ENCODE measurements around the gene VIPAS39. TPM values are rescaled to one million over a fixed set of nuclear protein-coding genes. Genes with fewer than 3 reads are reported as not detected.

The VIPAS39 gene
- total and polyA plus RNA-seq, 9 of the 15 experiments (the other 6 are each of a cell fraction or from before 2014, with no cell fraction given), result 5.7 to 25.6 (median 9.9) TPM

GRCh38 chr14:77473921-77474320 is 16.5 kb upstream of the VIPAS39 start (continued):
- TF ChIP-seq RNF219 (CRISPR knock-in tag; IDR thresholded peaks at IDR 0.05) (no peak), SMARCA5 (IDR thresholded peaks at IDR 0.05) (no peak), FOXK1 (CRISPR knock-in tag; IDR thresholded peaks at IDR 0.05; ENCODE audit: borderline replicate concordance) (no peak), TBP (optimal IDR thresholded peaks at IDR 0.05; ENCODE audit: low read depth, low read length) (no peak)

DNA sequence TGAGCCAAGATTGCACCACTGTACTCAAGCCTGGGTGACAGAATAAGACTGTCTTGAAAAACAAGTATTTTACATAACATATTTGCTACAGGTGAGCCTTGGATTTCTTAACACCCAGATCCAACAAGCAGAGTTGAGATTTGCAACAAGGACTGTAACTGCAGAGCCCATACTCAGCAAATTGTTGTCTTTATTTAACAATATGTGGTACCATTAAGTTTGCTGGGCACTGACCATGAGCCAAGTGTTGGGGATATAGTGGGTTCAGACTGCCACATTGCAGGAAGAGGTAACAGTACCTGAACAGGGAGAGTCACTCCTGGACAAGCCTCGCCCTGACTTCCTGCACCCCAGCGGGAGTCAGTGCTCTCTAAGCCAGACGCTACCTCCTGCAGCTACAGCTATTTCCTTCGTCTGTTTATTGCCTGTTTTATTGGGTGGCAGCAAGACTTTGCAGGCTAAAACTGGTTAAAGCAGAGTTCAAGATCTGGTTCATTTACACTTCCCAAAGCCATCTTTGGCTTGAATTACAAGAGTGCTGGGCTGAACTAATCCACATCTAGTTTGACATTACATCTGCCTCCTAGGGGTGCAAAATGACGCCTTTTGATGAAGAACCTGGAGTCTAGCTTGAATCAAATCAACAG is 12.9 kb upstream of the VIPAS39 start:
- H3K9ac ChIP-seq (ENCODE audit: insufficient read depth in 1 of 2, low read depth in 2 of 2, low read length in 2 of 2), result no peak overlapping the region
- TF ChIP-seq ZNF253 (CRISPR knock-in tag; conservative IDR thresholded peaks at IDR 0.05) (no peak), NFE2 (IDR thresholded peaks at IDR 0.05; ENCODE audit: low read depth) (no peak), ZBTB2 (IDR thresholded peaks at IDR 0.05) (no peak), SIN3B (IDR thresholded peaks at IDR 0.05; ENCODE audit: low read depth) (no peak), POLR2G (IDR thresholded peaks at IDR 0.05; ENCODE audit: low read depth, low read length) (no peak), ZNF696 (CRISPR knock-in tag; conservative IDR thresholded peaks at IDR 0.05) (no peak), GATA2 (CRISPR knock-in tag; IDR thresholded peaks at IDR 0.05) (no peak)
- TF ChIP-seq, protein P1, sequence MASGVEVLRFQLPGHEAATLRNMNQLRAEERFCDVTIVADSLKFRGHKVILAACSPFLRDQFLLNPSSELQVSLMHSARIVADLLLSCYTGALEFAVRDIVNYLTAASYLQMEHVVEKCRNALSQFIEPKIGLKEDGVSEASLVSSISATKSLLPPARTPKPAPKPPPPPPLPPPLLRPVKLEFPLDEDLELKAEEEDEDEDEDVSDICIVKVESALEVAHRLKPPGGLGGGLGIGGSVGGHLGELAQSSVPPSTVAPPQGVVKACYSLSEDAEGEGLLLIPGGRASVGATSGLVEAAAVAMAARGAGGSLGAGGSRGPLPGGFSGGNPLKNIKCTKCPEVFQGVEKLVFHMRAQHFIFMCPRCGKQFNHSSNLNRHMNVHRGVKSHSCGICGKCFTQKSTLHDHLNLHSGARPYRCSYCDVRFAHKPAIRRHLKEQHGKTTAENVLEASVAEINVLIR (CRISPR knock-in tag; IDR thresholded peaks at IDR 0.05), result no peak
- TF ChIP-seq, protein P2, sequence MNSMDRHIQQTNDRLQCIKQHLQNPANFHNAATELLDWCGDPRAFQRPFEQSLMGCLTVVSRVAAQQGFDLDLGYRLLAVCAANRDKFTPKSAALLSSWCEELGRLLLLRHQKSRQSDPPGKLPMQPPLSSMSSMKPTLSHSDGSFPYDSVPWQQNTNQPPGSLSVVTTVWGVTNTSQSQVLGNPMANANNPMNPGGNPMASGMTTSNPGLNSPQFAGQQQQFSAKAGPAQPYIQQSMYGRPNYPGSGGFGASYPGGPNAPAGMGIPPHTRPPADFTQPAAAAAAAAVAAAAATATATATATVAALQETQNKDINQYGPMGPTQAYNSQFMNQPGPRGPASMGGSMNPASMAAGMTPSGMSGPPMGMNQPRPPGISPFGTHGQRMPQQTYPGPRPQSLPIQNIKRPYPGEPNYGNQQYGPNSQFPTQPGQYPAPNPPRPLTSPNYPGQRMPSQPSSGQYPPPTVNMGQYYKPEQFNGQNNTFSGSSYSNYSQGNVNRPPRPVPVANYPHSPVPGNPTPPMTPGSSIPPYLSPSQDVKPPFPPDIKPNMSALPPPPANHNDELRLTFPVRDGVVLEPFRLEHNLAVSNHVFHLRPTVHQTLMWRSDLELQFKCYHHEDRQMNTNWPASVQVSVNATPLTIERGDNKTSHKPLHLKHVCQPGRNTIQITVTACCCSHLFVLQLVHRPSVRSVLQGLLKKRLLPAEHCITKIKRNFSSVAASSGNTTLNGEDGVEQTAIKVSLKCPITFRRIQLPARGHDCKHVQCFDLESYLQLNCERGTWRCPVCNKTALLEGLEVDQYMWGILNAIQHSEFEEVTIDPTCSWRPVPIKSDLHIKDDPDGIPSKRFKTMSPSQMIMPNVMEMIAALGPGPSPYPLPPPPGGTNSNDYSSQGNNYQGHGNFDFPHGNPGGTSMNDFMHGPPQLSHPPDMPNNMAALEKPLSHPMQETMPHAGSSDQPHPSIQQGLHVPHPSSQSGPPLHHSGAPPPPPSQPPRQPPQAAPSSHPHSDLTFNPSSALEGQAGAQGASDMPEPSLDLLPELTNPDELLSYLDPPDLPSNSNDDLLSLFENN (IDR thresholded peaks at IDR 0.05; ENCODE audit: low read depth in 2 of 2, low read length in 2 of 2), result no peak

More for the DNA sequence above, 12.9 kb upstream of the VIPAS39 start:
- POLR2A ChIA-PET, result interaction anchor here (2.2 kb wide), 1 partner anchor 12 kb away, joined by 7 read pairs; the partner anchor contains the start of genes AHSA1 and VIPAS39
- ATAC-seq (no peak), DNase-seq (ENCODE audit: extremely low read depth in 1 of 4, low spot score in 3 of 4) (no peak), FAIRE-seq (no peak)
- Histone ChIP-seq H2AFZ (ENCODE audit: low read depth, low read length) (no peak overlapping the region), H3K36me3 (ENCODE audit: control insufficient read depth, insufficient read depth, low read length) (peaks cover 35% of the 10 kb centered on the region; the same call in 2 of the 3 replicates), H3K9me1 (ENCODE audit: control insufficient read depth, insufficient read depth, low read length) (no peaks in the 10 kb centered on the region), H3K27ac (ENCODE audit: extremely low read depth, low read depth, low read length) (no peak overlapping the region), H3K79me2 (ENCODE audit: control insufficient read depth, insufficient read depth, low read length) (no peaks in the 10 kb centered on the region), H3K27me3 (ENCODE audit: control insufficient read depth in 2 of 2, insufficient read depth in 2 of 2, low read length in 2 of 2) (peaks cover 6 to 22% of the 10 kb centered on the region in 2 experiments; a peak in 4 of 5 replicates), H3K4me1 (replicated peaks in 1 of 2; ENCODE audit: control insufficient read depth in 2 of 2, insufficient read depth in 2 of 2, low read length in 2 of 2) (peaks cover 0 to 2% of the 10 kb centered on the region in 2 experiments; a peak in 1 of 5 replicates), H3K9me3 (replicated peaks; ENCODE audit: control insufficient read depth, insufficient read depth, low read depth, low read length) (no peaks in the 10 kb centered on the region), H4K20me1 (replicated peaks; ENCODE audit: control insufficient read depth, insufficient read depth, low read length) (no peaks in the 10 kb centered on the region), H3K4me3 (no peak overlapping the region), H3K4me2 (ENCODE audit: insufficient read depth, low read length) (no peak overlapping the region)
- in situ Hi-C loops (cut with MboI) (no loop called here), intact Hi-C loops (cut with micrococcal nuclease) (no loop called here)
- CTCF ChIA-PET (ENCODE audit: low intra/inter-chr PET ratio), result no interaction called here
- BruUV-seq (replicated peaks), result no TSS peak
- WGBS (ENCODE audit: insufficient coverage, low coverage, missing lambda C conversion rate), result 59% methylated on average over 4 of the region's 5 CpGs
